ENCODE measurements around the gene HSFX4. TPM values are rescaled to one million over a fixed set of nuclear protein-coding genes. Genes with fewer than 3 reads are reported as not detected.

Gene HSFX4
- total RNA-seq, 1 donor from 2014 or later: not detected

DNA sequence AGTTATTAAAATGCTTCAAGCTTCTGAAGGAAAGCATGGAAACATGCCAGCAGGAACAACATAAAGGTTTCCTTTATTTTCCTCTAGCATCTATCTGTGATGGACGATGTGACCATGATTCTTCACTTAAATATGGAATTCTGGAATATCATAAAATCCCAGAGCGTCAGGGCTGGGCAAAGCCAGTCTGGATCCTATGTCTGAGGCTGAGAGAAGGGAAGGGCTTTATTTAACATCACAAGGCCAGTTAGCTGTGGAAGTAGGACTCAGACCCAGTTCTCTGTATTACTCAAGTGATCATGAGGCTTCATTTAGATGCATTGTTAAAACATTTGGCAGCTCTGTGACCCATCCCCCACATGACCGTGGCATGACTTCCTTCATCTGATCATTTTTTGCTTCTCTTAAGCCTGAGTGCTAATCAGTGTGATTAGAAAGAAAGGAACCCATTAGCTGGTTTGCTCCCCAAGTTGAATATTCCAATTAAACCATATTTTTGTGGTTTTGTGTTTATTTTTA lies 49.8 kb downstream of the HSFX4 start:
- H3K4me1 Mint-ChIP-seq: peaks cover 26% of the 10 kb centered on the region
- H3K27me3 Mint-ChIP-seq (ENCODE audit: low read depth): no peaks in the 10 kb centered on the region
- TF ChIP-seq, protein P1, sequence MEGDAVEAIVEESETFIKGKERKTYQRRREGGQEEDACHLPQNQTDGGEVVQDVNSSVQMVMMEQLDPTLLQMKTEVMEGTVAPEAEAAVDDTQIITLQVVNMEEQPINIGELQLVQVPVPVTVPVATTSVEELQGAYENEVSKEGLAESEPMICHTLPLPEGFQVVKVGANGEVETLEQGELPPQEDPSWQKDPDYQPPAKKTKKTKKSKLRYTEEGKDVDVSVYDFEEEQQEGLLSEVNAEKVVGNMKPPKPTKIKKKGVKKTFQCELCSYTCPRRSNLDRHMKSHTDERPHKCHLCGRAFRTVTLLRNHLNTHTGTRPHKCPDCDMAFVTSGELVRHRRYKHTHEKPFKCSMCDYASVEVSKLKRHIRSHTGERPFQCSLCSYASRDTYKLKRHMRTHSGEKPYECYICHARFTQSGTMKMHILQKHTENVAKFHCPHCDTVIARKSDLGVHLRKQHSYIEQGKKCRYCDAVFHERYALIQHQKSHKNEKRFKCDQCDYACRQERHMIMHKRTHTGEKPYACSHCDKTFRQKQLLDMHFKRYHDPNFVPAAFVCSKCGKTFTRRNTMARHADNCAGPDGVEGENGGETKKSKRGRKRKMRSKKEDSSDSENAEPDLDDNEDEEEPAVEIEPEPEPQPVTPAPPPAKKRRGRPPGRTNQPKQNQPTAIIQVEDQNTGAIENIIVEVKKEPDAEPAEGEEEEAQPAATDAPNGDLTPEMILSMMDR (IDR thresholded peaks at IDR 0.05; ENCODE audit: unreplicated experiment): no peak
- peak overlapping the region; percentile 54 for H3K27ac Mint-ChIP-seq
- peaks cover 32% of the 10 kb centered on the region for H3K9me3 Mint-ChIP-seq
- no peaks in the 10 kb centered on the region for H3K36me3 Mint-ChIP-seq
- no peak overlapping the region for H3K4me3 Mint-ChIP-seq
- DNase-seq (ENCODE audit: low spot score in 2 of 2, unreplicated experiment in 2 of 2): no peak

Other genes starting within 250 kb of the HSFX4 start
- gene MAGEA11, start 217.5 kb upstream of the HSFX4 start, total RNA-seq: not detected in 3 replicates
- gene HSFX1, start 155.5 kb upstream of the HSFX4 start, total RNA-seq: 1.9 to 2.1 TPM (median 2.0 TPM) in 3 replicates
- not detected in 3 replicates for gene MAGEA9, start 147.6 kb upstream of the HSFX4 start, total RNA-seq
- not detected in 3 replicates for gene MAGEA8, start 48.4 kb upstream of the HSFX4 start, total RNA-seq
- gene EOLA2, start 8.9 kb downstream of the HSFX4 start, total RNA-seq: 36.3 to 42.5 TPM (median 39.3 TPM) in 3 replicates